SK-N-MC (cell line): ENCODE measurements around the gene MTCH1.

Experiments
- DNase-seq: peaks from one replicate; pipeline ENCODE4 v3.0.0-alpha.2; 2011; ENCODE audit warnings: low read depth, low spot score
- H3K27ac ChIP-seq: fragments of 200-600 bp; sonication (generic); 2 replicates; pipeline ENCODE4 v1.5.1; 2016; ENCODE audit warnings: mixed run types
- H3K36me3 ChIP-seq: fragments of 200-600 bp; sonication (generic); 2 replicates; pipeline ENCODE4 v1.6.1; 2017; ENCODE audit warnings: antibody characterized with exemption, low read length, mixed read lengths; ENCODE audit not compliant: insufficient read depth
- H3K4me3 ChIP-seq: fragments of 200-600 bp; sonication (generic); 2 replicates; pipeline ENCODE4 v1.5.1; 2016
- H3K9ac ChIP-seq: fragments of 200-600 bp; sonication (generic); 2 replicates; pipeline ENCODE4 v1.8.0; 2017; ENCODE audit warnings: mixed run types, mixed read lengths; ENCODE audit not compliant: insufficient read length
- H3K9me3 ChIP-seq: fragments of 200-600 bp; sonication (generic); 2 replicates; pipeline ENCODE4 v1.6.1; 2017; ENCODE audit warnings: low read depth, mild to moderate bottlenecking, antibody characterized with exemption, low read length, moderate library complexity, mixed read lengths
- EZH2 ChIP-seq: fragments of 200-600 bp; sonication (generic); IDR thresholded peaks from one replicate; pipeline ENCODE4 v1.6.1; 2017; ENCODE audit warnings: antibody characterized with exemption
- FOXP2 ChIP-seq: optimal IDR thresholded peaks from 2 replicates; pipeline ENCODE3; 2011; ENCODE audit warnings: mild to moderate bottlenecking, moderate library complexity; ENCODE audit not compliant: insufficient read depth; ENCODE audit errors: extremely low read length, control extremely low read depth
- POLR2AphosphoS5 ChIP-seq: IDR thresholded peaks from 2 replicates; pipeline ENCODE4 v1.6.1; 2012; ENCODE audit warnings: mild to moderate bottlenecking, low read depth, low read length, borderline replicate concordance

The MTCH1 gene, protein sequence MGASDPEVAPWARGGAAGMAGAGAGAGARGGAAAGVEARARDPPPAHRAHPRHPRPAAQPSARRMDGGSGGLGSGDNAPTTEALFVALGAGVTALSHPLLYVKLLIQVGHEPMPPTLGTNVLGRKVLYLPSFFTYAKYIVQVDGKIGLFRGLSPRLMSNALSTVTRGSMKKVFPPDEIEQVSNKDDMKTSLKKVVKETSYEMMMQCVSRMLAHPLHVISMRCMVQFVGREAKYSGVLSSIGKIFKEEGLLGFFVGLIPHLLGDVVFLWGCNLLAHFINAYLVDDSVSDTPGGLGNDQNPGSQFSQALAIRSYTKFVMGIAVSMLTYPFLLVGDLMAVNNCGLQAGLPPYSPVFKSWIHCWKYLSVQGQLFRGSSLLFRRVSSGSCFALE

DNA sequence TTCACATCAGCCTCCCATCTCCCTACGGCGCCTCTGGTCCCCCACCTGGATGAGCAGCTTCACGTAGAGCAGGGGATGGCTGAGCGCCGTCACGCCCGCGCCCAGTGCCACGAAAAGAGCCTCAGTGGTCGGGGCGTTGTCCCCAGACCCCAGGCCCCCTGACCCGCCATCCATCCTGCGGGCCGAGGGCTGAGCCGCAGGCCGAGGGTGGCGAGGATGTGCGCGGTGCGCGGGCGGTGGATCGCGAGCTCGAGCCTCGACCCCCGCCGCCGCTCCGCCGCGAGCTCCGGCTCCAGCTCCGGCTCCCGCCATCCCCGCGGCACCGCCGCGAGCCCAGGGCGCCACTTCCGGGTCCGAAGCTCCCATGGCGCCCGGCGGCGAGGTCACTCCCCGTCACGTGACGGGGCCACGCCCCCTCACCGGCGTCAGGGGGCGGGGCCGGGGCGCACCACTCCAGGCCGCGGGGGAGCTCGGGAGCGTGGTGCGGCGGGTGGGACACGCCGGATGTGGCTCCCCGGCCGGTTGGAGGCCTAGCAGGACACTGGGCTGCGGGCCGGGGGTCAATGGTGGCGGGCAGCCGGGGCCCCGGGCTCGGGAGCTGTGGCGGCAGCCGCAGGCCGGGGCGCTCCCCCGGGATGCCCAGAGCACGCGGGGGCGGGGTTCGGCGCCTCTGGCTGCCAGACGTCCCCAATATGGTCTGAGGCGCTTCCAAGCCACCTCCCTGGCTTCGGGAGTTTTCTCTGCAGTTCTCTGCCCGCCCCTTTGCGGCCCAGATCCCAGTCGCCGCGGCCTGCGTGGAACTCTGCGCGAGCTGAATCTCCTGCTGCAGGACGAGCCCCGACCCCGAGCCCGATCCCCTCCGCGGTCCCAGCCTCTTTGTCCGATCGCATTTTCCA is at the start of gene MTCH1:
Gene MTCH1, minus strand, starts transcription at position 389 of the 896 bp plus-strand sequence. Its CDS starts 23 bp downstream, at position 366.
- Histone ChIP-seq H3K4me3 (peak within 1 kb of the TSS; percentile 90), H3K27ac (peak within 1 kb of the TSS; percentile 85), H3K9me3 (no peaks in the 10 kb centered on the region), H3K36me3 (no peaks in the 10 kb centered on the region; the same call in 1 of the 2 replicates), H3K9ac (peak within 1 kb of the TSS; percentile 90)
- TF ChIP-seq POLR2AphosphoS5 (peak; percentile 84), EZH2 (no peak), FOXP2 (no peak)
- no peak for DNase-seq

DNA sequence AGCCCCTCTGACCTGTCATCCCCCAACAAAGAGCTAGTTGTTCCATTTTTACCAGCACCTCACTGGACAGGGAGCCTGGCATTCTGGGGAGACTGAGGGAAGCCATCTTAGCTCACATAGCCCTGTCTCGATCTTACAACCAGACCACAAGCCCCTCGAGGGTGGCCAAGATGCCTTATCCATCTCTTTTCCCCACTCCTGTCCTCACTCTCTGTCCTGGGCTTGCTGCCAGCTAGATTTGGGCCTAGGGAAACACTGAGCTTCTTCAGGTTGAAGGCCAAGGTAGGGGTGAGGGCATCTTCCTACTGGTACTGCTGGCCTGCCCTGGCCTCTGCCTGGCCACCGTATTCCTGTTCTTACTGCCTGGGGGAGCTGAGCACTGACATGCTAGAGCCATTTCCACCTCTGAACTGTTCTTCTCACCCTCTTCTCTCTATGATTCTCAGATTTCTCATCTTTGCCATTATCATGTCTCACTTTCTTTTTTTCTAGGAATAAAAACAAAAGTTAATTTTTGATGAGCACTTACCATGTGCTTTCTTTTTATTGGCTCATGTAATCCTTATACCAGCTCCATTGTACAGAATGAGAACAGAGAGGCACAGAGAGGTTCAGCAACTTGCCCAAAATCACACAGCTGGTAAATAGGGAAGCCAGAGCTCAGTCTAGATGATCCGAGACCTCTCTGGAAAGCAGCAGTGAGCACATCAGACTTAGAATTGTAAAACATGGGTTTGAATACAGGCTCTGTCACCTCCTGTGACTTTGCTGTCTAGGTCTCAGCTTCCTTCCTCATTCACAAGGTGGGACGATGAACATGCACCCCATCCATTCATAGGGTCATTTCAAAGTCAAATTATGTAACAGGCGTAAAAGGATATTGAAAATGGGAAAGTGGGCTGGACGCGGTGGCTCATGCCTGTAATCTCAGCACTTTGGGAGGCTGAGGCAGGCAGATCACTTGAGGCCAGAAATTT is 48.1 kb upstream of the MTCH1 start:
- Histone ChIP-seq H3K4me3 (no peak overlapping the region), H3K27ac (no peak overlapping the region), H3K36me3 (no peaks in the 10 kb centered on the region), H3K9me3 (no peaks in the 10 kb centered on the region), H3K9ac (no peak overlapping the region)
- no peak for DNase-seq
- TF ChIP-seq POLR2AphosphoS5 (no peak), FOXP2 (no peak), EZH2 (no peak)

DNA sequence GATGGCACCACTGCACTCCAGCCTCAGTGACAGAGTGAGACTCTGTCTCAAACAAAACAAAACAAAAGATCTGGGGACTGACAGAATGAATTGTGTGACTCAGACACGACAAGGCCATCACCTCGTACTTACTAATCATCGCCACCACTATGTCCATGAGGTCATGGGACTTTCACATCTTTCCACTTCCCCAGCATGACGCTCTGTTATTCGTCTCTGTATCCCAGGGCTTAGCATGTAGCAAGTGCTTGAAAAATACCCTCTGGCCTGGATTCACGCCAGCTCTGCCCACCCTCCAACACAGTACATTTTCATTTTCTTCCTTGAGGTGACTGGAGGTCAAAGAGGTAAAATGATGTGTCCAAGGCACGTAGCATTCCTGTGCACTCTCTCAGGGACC is 47.3 kb upstream of the MTCH1 start:
- no peak overlapping the region for H3K27ac ChIP-seq
- DNase-seq: no peak
- TF ChIP-seq POLR2AphosphoS5 (no peak), EZH2 (no peak), FOXP2 (no peak)
- H3K36me3 ChIP-seq: no peaks in the 10 kb centered on the region
- H3K4me3 ChIP-seq: no peak overlapping the region
- no peak overlapping the region for H3K9ac ChIP-seq
- H3K9me3 ChIP-seq: no peaks in the 10 kb centered on the region

DNA sequence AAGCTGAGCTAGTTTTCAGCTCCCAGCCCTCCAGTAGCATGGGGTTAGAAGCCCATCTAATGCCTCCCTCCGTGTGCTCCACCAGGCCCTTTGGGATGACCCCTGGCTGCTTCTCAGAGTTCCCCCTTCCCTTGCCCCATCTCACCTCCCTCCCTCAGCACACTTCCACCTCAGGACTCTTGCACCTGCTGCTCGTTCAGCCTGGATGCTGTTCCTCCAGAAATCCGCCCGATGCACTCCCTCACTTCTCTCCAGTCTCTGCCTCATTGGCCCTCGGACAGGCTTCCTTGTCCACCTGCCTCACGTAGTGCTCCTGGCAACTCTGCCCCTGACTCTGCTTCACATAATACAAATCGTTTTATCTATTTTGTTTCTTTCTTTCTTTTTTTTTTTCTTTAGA is 46.2 kb upstream of the MTCH1 start:
- DNase-seq: no peak
- Histone ChIP-seq H3K27ac (no peak overlapping the region), H3K36me3 (no peaks in the 10 kb centered on the region), H3K4me3 (no peak overlapping the region), H3K9me3 (no peaks in the 10 kb centered on the region), H3K9ac (no peak overlapping the region)
- TF ChIP-seq POLR2AphosphoS5 (no peak), EZH2 (no peak), FOXP2 (no peak)

DNA sequence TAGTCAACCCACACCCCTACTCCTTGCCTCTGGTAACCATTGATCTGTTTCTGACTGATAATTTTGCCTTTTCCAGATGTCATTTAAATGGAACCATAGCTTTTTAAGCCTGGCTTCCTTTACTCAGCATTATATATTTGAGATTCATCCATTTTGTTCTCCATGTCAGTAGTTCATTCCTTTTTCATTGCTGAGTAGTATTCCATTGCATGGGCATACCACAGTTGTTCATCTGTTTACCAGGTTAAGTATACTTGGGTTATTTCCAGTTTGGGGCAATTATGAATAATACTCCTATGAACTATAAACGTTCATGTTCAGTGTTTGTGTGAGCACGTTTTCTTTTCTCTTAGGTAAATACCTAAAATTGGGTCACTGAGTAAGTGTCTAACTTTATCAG is 44.6 kb upstream of the MTCH1 start:
- no peaks in the 10 kb centered on the region for H3K9me3 ChIP-seq
- H3K27ac ChIP-seq: no peak overlapping the region
- H3K9ac ChIP-seq: no peak overlapping the region
- H3K36me3 ChIP-seq: no peaks in the 10 kb centered on the region
- no peak overlapping the region for H3K4me3 ChIP-seq
- DNase-seq: no peak
- TF ChIP-seq FOXP2 (no peak), EZH2 (no peak), POLR2AphosphoS5 (no peak)

DNA sequence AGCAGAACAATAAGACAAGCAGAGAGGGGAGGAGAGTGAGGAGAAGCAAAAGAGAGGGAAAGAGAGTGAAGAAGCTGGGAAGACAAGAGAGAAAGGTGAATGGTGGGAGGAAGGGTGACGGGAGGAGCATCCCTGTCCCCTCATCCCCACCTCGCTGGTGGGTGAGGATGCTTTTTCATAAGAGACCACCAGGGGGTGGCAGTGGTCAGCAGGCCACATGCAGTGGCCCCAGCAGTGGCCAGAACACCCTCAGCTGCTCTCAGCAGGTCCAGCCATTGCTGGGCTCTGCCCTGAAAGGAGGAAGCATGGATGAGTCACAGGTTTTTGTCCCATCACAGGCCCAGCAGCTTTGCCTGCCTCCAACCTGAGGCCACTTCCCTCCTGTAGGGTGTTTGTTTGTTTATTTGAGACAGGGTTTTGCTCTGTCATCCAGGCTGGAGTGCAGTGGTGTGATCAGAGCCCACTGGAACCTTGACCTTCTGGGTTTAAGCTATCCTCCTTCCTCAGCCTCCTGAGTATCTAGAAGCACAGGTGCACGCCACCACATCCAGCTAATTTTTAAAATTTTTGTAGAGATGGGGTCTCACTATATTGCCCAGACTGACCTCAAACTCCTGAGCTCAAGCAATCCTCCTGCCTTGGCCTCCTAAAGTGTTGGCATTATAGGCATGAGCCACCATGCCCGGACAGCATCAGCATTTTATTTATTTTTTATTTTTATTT is 43.4 kb upstream of the MTCH1 start:
- Histone ChIP-seq H3K9ac (no peak overlapping the region), H3K36me3 (no peaks in the 10 kb centered on the region), H3K4me3 (no peak overlapping the region), H3K9me3 (no peaks in the 10 kb centered on the region), H3K27ac (no peak overlapping the region)
- DNase-seq: no peak
- TF ChIP-seq POLR2AphosphoS5 (no peak), FOXP2 (no peak), EZH2 (no peak)

DNA sequence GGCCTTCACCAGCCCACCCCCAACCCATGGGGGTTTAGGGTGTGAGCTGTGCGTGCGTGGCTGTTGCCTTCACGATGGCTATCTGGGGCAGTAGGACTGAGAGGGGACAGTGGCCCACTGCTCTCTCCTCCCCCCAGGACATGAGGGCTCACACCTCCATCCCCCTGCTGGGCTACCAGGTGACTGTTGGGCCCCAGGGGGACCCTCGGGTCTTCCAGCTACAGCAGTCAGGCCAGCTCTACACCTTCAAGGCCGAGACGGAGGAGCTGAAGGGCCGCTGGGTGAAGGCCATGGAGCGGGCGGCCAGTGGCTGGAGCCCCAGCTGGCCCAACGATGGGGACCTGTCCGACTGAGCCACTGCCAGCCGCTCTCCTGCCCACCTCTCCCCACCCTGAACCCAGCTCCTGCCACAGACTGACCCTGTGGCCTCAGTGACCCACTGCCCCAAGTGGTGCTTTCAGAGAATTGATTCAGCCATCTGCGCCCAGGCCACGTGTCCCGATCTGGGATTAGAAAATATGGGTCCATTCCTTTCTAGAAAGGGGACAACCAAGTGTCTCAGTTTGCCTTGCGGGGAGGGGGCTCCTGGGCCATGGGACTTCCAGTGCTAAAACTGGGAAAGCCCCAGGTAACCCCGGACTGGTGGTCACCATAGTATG is 41.9 kb upstream of the MTCH1 start:
- no peak overlapping the region for H3K9ac ChIP-seq
- no peaks in the 10 kb centered on the region for H3K9me3 ChIP-seq
- no peak overlapping the region for H3K4me3 ChIP-seq
- H3K36me3 ChIP-seq: no peaks in the 10 kb centered on the region
- TF ChIP-seq POLR2AphosphoS5 (no peak), EZH2 (no peak), FOXP2 (no peak)
- no peak for DNase-seq
- H3K27ac ChIP-seq: no peak overlapping the region
